Stimulated activated naive CD4-positive, alpha-beta T cell treated with Interleukin-2 at 50 U/mL for 16 hours (primary cell): Measurements from ENCODE around the gene WDR70.
"Not testable (repeated sequence)": the region's sequence is repeated elsewhere in the genome, so short reads cannot be mapped to it uniquely, and the experiment has no call there.

ENCODE experiments used
- DNase-seq: peaks from one replicate; lab custom pipeline; 2025; lab: John Stamatoyannopoulos, UW

Gene WDR70

DNA sequence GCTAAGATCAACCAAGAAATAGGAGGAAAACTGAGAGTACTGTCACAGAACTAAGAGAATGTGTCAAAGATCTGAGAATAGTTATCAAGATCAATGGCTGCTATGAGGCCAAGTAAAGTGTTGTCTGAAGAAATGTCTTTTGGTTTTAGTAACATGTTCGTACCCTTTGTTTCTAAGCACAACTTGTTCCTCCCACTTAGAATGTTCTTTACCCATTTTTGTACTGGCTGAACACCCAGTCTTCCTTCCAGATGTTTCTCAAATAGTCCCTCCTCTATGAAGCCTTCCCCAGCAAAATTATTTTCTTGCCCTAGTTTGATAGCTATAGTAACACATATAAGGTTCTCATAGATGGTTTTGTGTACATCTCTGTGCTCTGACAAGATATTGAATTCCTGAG, 191.5 kb downstream of the WDR70 start:
- no peak for DNase-seq

DNA sequence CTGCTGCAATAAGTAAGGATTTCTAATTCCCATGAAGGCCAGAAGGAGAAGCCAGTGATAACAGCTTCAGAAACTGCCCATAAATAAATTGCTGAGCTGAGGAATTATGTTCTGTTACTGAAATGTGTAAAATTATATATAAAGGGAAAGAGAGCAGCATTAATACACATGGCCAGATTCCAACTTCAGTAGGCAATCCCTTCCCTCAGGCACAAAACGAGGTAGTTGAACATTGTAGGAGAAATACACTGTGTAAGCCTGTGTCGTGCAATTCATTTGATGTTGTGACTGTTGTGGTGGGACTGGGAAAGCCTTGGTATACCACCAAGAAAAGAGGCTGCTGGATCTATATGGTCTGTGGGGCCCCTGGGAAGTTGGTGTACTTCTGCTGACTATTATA, 192.9 kb downstream of the WDR70 start:
- DNase-seq, result no peak

DNA sequence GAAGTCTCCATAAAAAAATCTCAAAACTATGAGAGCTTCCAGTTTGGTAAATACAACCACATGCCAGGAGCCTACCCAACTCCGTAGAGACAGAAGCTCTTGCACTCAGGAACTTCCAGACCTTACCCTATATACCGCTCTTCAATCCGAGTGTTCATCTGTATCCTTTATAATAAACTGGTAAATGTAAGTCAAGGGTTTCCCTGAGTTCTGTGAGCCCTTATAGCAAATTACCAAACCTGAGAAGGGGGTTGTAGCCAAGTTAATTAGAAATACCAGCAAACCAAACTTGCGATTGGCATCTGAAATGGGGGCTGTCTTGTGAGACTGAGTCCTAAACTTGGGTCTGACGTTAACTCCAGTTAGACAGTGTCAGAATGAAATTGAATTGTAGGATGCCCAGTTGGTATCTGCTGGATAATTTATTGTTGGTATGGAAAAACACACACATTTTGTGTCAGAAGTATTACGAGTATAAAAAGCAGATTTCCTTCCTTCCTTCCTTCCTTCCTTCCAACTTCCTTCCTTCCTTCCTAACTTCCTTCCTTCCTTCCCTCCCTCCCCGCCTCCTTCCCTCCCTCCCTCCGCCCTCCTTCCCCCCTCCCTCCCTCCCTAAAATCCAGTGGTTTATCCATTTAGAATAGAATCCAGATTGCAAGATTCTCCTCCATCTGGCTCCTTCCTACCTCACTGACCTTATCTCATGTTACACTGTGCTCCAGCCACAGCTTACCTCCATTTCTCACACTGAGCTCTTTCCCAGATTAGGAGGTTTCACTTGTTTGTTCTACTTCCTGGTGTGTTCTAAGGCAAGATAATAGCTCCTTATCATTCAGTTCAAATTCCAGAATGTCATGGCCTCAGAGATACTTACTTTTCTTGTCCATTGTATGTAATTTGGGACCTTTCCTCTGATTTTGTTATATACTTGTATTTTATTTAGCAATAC, 196.7 kb downstream of the WDR70 start:
- no peak for DNase-seq

DNA sequence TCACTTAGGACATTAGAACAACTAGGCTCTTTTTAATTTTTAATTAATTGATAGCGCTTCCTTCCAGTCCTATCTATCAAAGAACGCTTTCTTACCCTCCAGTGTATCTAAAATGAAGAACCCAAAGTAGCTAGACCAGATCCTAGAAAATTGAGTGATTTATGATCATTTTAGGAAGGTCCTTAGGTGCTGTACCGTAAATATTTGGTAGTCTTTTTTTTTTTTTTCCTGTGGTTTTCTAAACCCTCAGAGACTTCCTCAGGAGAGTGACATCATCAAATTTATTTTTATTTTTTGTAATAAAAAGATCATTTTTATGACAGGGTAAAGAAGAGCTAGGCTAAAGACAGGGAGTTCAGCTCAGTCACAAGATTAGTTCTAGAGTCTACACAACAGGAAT, 197.4 kb downstream of the WDR70 start:
- DNase-seq, result no peak

DNA sequence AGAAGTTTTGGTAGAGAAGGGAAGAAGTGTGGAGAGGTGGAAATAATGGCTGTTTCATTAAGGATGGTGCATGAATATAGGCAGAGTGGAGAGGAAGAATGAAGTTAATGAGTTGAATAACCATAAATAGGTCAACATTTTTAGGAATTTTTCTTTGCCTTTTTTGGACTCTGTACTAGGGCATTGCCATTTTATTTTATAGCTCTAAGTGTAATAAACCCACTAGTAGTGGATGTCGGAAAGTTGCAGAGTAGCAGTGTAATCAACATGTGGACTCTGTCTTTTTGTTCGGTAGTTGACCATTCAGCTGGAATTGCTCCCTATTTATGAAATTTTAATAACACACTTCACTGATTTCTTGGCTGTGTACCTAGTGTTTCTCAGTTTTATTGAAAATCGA, 199.1 kb downstream of the WDR70 start:
- DNase-seq, result no peak

DNA sequence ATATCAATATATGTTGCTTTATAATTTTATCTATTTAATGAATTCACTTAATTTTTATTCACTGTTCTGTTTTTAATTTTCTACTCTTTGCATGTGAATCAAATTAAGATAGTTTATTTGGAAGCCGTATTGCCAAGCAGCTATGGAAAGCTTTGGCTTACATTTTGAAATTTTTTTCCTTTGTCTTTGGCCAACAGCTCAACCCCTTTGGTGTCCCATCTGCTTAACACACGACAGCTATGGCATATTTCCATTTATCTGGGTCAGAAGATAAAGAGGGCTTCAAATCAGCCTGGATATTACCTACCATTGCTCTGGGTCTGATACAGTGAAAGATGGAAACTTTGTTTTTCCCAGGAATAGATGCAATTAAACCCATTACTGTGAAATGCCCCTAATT, 201.0 kb downstream of the WDR70 start:
- no peak for DNase-seq

DNA sequence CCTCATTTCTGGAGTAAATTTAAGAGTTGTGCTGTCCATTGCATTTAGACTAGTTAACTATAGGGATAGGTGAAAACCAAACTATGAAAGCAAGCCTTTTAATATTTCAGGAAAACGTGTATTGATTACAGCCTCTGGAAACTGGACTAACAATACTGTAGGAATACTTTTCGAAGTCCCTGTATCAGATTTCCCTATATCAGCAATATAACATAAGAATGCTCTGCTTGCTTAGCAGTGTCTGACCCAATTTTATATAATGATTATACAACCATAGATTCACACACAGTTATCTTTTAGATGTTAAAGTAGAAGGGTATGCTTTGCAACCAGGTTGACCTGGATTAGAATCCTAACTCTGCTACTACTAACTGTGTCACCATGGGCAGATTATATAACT, 203.1 kb downstream of the WDR70 start:
- no peak for DNase-seq

DNA sequence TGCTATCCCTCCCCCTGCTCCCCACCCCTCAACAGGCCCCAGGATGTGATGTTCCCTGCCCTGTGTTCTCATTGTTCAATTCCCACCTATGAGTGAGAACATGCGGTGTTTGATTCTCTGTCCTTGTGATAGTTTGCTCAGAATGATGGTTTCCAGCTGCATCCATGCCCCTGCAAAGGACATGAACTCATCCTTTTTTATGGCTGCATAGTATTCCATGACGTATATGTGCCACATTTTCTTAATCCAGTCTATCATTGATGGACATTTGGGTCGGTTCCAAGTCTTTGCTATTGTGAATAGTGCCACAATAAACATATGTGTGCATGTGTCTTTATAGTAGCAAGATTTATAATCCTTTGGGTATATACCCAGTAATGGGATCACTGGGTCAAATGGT, 214.2 kb downstream of the WDR70 start:
- not testable (repeated sequence) for DNase-seq

DNA sequence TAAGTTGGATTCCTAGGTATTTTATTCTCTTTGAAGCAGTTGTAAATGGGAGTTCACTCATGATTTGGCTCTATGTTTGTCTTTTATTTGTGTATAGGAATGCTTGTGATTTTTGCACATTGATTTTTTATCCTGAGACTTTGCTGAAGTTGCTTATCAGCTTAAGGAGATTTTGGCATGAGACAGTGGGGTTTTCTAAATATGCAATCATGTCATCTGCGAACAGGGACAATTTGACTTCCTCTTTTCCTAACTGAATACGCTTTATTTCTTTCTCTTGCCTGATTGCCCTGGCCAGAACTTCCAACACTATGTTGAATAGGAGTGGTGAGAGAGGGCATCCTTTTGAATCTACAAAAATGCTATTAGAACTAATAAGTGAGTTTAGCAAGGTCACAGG, 215.7 kb downstream of the WDR70 start:
- DNase-seq, result not testable (repeated sequence)

DNA sequence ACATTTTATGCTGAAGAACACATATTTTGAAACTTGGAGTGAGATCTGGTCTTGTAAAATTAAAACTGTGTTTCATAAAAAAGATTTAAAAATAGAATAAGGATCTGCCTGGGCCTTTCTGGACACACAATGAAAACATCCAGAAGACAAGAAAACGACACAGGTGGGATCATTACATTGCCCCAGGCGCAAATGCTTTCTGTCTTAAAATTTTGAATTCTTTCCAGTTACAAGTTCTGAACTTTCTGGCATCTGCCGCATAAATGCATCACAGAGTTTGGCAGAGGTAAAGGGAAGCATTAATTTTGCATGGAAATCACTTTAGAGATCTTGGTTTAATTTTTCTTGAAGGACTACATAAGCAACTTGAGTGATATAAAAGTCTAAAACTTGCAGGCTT, 219.6 kb downstream of the WDR70 start:
- DNase-seq, result no peak

DNA sequence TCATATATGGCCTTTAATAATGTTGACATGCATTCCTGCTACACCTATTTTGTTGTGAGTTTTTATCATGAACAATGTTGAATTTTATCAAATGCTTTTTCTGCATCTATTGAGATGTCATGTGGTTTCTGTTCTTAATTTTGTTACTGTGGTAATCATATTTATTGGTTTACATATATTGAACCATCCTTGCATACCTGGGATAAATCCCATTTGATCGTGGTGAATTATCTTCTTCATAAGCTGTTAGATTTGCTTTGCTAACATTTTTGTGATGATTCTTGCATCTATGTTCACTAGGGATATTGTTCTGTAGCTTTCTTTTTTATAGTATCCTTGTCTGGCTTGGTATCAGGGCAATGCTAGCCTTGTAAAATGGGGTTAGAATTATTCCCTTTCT, 222.0 kb downstream of the WDR70 start:
- no peak for DNase-seq

DNA sequence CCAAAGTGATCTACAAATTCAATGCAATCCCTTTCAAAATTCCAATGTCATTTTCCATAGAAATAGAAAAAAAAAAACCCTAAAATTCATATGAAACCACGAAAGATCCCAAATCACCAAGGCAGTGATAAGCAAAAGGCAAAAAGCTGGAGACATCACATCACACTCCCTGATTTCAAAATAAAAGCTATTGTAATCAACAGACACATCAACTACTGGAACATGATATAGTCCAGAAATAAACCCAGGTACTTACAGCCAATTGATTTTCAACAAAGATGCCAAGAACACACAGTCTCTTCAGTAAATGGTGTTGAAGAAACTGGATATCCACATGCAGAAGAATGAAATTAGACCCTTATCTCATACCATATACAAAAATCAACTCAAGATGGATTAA, 224.0 kb downstream of the WDR70 start:
- DNase-seq, result no peak

DNA sequence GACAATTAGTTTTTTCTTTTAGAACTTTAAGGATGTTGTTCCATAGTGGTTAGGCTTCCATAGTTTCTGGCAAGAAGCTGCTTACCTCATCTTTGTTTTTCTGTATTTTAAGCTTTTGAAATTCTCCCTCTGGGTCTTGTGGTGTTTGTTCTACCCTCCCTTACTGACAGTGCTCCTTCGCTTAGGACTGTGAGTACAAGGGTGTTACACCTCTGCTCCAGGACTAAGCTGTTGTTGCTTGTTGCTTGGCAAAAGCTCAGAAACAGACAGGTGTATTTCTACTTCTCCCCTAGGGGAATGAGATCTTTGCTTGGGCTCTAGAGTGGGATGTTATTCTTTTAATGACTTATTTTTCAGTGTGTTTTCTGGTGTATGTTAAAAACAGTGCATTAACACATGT, 225.2 kb downstream of the WDR70 start:
- DNase-seq, result no peak

DNA sequence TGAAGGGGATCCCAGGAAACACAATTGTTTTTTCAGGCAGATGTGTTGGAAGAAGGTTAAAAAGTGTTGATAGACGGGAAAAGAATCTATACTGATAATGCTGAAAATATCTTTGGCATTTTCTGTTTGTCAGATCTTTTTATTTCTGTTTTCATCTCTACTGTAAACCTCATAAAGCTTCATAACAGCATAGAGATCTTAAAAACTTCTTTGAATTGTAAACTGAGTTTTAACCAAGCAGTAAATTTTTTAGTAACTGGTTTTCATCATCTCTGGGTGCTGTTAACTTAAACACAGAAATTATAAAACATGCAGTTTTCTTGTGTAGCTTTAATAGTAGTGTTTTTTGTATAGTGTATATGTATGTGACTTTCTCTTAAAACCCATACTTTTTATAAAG, 227.0 kb downstream of the WDR70 start:
- DNase-seq, result no peak

DNA sequence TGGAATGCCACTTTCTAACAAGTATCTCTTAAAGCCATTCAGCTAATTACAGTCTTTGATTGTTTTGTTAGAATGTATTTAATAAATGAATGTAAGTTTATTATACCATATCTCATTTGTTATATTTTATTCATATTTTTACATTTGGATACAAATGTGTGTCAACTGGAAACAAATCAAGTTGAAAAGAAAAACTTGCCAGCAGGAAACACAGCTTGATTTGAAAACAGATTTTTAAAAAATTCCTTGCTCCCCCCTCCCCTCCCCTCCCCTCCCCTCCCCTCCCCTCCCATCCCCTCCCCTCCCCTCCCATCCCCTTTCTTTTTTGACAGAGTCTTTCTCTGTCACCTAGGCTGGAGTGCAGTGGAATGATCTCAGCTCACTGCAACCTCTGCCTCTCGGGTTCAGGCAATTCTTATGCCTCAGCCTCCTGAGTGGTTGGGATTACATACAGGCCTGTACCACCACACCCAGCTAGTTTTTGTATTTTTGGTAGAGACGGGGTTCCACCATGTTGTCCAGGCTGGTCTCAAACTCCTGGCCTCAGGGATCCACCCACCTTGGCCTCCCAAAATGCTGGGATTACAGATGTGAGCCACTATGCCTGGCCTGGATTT, 227.6 kb downstream of the WDR70 start:
- no peak for DNase-seq

DNA sequence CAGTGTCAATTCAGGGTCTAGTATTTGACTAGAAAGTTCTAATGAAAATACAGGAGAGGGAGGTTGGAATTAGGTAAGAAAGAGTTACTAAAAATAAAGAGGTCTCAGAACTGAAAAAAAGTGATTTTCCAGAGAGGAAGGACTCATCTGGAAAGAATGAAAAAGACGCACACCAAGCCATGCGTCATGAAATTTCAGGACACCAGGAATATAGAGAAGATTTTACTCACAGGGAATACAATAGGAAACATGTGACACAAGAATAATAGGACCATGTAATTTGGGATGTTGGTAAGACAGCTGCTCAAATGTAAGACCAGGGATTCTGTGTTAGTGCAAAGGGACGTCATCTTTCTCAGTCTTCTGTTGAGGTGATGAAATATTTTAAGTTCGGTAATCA, 236.1 kb downstream of the WDR70 start:
- DNase-seq, result no peak

DNA sequence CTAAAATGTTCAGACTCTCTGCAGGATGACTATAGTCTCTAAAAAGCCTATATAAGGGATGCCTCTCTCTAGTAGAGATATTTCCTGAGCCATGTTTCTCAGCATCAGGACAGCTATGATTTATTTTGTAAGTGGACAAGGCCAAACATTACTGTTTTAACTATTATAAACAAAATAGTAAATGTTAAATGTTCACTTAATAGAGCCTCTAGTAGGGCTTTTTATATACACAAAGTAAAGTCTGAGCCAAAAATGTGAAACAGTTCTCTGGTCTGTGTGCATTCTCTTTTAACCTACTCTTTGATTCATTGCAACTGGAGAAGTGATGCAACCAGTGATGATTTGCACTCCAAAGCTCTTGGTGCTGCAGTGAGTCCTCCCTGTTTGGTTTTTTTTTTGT, 240.2 kb downstream of the WDR70 start:
- no peak for DNase-seq

DNA sequence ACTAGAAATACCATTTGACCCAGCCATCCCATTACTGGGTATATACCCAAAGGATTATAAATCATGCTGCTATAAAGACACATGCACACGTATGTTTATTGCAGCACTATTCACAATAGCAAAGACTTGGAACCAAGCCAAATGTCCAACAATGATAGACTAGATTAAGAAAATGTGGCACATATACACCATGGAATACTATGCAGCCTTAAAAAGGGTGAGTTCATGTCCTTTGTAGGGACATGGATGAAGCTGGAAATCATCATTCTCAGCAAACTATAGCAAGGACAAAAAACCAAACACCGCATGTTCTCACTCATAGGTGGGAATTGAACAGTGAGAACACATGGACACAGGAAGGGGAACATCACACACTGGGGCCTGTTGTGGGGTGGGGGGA, 243.2 kb downstream of the WDR70 start:
- not testable (repeated sequence) for DNase-seq

DNA sequence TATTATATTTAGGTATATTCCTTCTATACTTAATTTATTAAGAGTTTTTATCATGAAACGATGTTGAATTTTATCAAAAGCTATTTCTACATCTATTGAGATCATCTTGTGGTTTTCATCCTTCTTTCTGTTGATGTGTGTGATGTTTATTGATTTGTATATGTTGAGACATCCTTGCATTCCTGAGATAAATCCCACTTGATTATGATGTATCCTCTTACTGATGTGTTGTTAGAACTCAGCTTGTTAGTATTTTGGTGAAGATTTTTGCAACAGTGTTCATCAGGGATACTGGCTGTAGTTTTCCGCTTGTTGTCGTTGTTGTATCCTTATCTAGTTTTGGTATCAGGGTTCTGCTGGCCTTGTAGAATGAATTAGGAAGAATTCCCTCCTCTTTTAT, 247.1 kb downstream of the WDR70 start:
- DNase-seq, result no peak

DNA sequence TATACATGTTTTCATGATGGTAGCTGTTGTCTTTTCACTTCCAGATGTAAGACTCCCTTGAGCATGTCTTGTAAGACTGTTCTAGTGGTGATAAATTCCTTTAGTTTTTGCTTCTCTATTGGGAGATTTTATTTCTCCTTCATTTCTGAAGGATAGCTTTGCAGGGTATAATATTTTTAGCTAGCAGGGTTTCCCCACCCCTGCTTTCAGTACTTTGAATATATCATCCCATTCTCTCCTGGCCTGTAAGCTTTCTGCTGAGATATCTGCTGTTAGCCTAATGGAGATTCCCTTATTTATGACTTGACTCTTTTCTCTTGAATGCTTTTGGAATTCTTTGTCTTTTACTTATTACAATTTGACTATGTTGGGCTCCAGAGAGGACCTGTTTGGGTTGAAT, 249.8 kb downstream of the WDR70 start:
- DNase-seq, result no peak

DNA sequence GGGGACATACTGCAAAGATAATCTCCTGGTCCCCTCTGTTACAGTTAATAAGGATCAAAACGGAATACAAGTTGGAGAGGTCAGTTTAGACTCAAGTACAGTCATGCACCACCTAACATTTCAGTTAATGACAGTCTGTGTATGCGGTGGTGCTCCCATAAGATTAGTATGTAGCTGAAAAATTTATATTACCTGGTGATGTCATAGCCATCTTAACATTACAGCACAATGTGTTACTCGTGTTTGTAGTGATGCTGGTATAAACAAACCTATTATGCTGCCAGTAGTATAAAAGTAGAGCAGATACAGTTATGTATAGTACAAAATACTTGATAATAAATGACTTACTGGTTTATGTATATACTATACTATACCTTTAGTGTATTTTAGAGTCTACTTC, 252.8 kb downstream of the WDR70 start:
- no peak for DNase-seq

DNA sequence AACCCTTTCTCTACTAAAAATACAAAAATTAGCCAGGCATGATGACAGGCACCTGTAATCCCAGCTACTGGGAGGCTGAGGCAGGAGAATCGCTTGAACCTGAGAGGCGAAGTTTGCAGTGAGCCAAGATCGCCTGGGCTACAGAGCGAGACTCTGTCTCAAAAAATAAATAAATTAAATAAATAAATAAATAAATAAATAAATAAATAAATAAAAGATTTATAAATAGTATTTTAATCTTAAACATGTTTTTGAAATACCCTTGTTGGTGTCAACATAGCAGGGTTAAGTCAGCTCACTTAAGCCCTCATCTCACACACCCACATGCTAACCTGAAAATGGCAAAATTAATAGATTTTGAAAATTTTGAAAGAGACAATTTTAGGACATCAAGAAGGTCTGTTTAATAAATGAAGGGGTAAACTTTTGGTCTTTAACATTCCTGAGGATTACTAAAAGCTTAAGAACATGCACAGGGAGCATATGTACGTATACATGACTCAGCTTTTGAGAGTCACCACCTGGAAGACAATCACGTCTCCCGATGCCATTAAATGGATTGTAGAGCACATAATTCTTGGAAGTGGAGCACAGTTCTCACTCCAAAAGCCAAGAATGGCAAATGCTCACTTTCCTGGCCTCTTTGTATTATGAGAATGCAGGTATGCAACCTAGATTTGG, 258.2 kb downstream of the WDR70 start:
- no peak for DNase-seq

DNA sequence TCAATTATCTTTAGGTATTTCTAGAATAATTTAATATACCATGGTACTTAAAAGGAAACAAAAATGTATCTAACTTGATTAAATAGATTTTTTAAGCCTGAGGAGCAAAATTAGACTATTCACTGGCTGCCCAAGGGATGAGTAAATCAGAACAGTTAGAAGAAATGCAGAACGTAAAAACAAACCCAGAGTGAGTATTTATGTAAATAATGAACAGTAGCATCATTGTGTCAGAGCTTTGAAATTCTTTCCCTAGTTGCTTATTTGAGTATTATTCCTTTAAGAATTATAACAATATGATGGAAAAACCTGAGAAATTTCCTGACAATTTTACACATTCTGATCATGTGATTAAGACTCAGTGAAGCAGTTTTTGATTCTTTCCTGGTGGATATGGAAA, 259.8 kb downstream of the WDR70 start:
- DNase-seq, result no peak
